Pulmonary artery endothelial cell (primary cell): ENCODE measurements around the gene ECEL1. TPM values are rescaled to one million over a fixed set of nuclear protein-coding genes. Genes with fewer than 3 reads are reported as not detected.

Source experiments
- DNase-seq: peaks from one replicate; pipeline ENCODE4 v3.0.0-alpha.2; 2011; ENCODE audit warnings: low read depth, low spot score
- total RNA-seq: library from RNA; depleted of rRNA; stranded (reverse); fragments of >200 nt; gene quantifications from 2 replicates; pipeline ENCODE4 v1.2.3, GENCODE V29; 2014

Gene ECEL1
- total RNA-seq, 1 donor from 2014 or later, result not detected

GRCh38 chr2:232484628-232485347, 2.8 kb downstream of the ECEL1 start:
- no peak for DNase-seq

- DNase-seq, result no peak
Observed at GRCh38 chr2:232483923-232484627, 3.6 kb downstream of the ECEL1 start.

- DNase-seq, result no peak
Observed at GRCh38 chr2:232483311-232483922, 4.2 kb downstream of the ECEL1 start.

- DNase-seq, result no peak
Observed at GRCh38 chr2:232482301-232483238, 5.1 kb downstream of the ECEL1 start.

GRCh38 chr2:232481322-232482140, 6.1 kb downstream of the ECEL1 start:
- DNase-seq, result no peak

GRCh38 chr2:232480201-232481190, 7.1 kb downstream of the ECEL1 start:
- no peak for DNase-seq

GRCh38 chr2:232479341-232480200, 8.1 kb downstream of the ECEL1 start:
- no peak for DNase-seq

GRCh38 chr2:232478571-232479340, 8.9 kb downstream of the ECEL1 start:
- DNase-seq, result no peak

- no peak for DNase-seq
Observed at GRCh38 chr2:232477751-232478510, 9.7 kb downstream of the ECEL1 start.

- no peak for DNase-seq
Observed at GRCh38 chr2:232476791-232477190, 10.8 kb downstream of the ECEL1 start.

- DNase-seq, result no peak
Observed at GRCh38 chr2:232476045-232476444, 11.6 kb downstream of the ECEL1 start.

- DNase-seq, result no peak
Observed at GRCh38 chr2:232473467-232473890, 14.2 kb downstream of the ECEL1 start.

GRCh38 chr2:232466221-232466620, 21.4 kb downstream of the ECEL1 start:
- DNase-seq, result no peak

- no peak for DNase-seq
Observed at GRCh38 chr2:232465061-232465460, 22.6 kb downstream of the ECEL1 start.

- no peak for DNase-seq
Observed at GRCh38 chr2:232464544-232464885, 23.1 kb downstream of the ECEL1 start.

- DNase-seq, result no peak
Observed at GRCh38 chr2:232463701-232464543, 23.7 kb downstream of the ECEL1 start.
